ENCODE measurements around the gene PTH2R. TPM values are rescaled to one million over a fixed set of nuclear protein-coding genes. Genes with fewer than 3 reads are reported as not detected.

The PTH2R gene
- total and polyA plus RNA-seq, 2 of the 4 experiments (the other 2 are of a cell fraction): under 0.01 TPM; not detected in 1

DNA sequence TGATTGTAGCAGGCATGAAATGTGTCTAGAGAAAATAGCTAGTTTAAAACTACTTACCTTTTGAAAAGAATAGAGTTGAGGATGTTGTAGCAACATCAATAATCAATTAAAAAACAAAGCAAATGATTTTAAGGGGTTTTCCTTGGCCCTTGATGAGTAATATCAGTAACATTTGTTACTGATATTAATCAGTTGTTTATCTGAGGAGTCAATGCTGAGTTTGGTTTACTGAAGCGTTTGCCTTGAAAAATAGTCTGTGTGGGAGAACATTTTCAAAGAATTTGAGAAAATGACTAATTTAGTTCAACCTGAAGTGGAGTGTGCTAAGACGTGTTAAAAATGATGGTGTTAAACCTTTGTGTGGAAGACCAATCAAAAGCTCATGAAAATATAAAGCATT lies 9.3 kb downstream of the PTH2R start:
- H3K79me1 ChIP-seq (ENCODE audit: low read depth in 1 of 2, low read length in 2 of 2): no peaks in the 10 kb centered on the region
- H3K4me3 ChIP-seq (ENCODE audit: insufficient read depth, low read depth, low read length): no peak overlapping the region
- no peak overlapping the region for H4K8ac ChIP-seq (ENCODE audit: low read depth in 2 of 2, low read length in 2 of 2)
- H2AK5ac ChIP-seq (ENCODE audit: low read depth, low read length): no peak overlapping the region
- H3K56ac ChIP-seq (ENCODE audit: extremely low read depth, insufficient read depth, low read length): no peak overlapping the region
- H4K20me1 ChIP-seq (ENCODE audit: insufficient read depth, low read length): no peaks in the 10 kb centered on the region
- no peak overlapping the region for H3K14ac ChIP-seq (replicated peaks; ENCODE audit: low read depth, low read length)
- H2BK15ac ChIP-seq (ENCODE audit: low read depth, low read length): no peak overlapping the region
- no peaks in the 10 kb centered on the region for H3K27me3 ChIP-seq (ENCODE audit: control insufficient read depth, insufficient read depth, low read length)
- H3K4me1 ChIP-seq (ENCODE audit: control insufficient read depth, insufficient read depth, low read length): no peaks in the 10 kb centered on the region
- no peak overlapping the region for H2BK5ac ChIP-seq (ENCODE audit: low read depth, low read length, poor library complexity, severe bottlenecking)
- no peak for TF ChIP-seq POLR2A (IDR thresholded peaks at IDR 0.05; ENCODE audit: low read depth, low read length)
- TF ChIP-seq FOS (IDR thresholded peaks at IDR 0.05; ENCODE audit: low read depth, low read length): no peak
- no peak for TF ChIP-seq RFX5 (IDR thresholded peaks at IDR 0.05; ENCODE audit: low read depth, low read length)
- TF ChIP-seq SMC3 (IDR thresholded peaks at IDR 0.05; ENCODE audit: low read depth, low read length): no peak
- no peak for TF ChIP-seq RCOR1 (IDR thresholded peaks at IDR 0.05; ENCODE audit: insufficient replicate concordance, low read length)
- no peak for TF ChIP-seq CEBPB (IDR thresholded peaks at IDR 0.05; ENCODE audit: low read depth, low read length)
- no peak for TF ChIP-seq CTCF (conservative IDR thresholded peaks at IDR 0.05; ENCODE audit: low read depth, low read length)
- TF ChIP-seq MAFK (IDR thresholded peaks at IDR 0.05; ENCODE audit: low read depth, low read length): no peak
- TF ChIP-seq MAZ (IDR thresholded peaks at IDR 0.05; ENCODE audit: borderline replicate concordance, low read depth, low read length): no peak
- no peak for TF ChIP-seq RAD21 (IDR thresholded peaks at IDR 0.05; ENCODE audit: low read length)
- TF ChIP-seq MXI1 (IDR thresholded peaks at IDR 0.05; ENCODE audit: borderline replicate concordance, low read depth, low read length): no peak
- no peak overlapping the region for H3K27ac ChIP-seq (ENCODE audit: insufficient read depth, low read length)
- no TSS peak for BruUV-seq (replicated peaks)
- no peak overlapping the region for H4K91ac ChIP-seq (ENCODE audit: insufficient read depth, low read depth, low read length)
- DNase-seq (no peak), ATAC-seq (ENCODE audit: low read depth) (no peak)
- H3K4me2 ChIP-seq (ENCODE audit: low read depth, low read length): no peak overlapping the region
- no CpG with 5 or more reads among the region's 2 CpGs for WGBS, 2 experiments (ENCODE audit: extremely low coverage in 2 of 2, insufficient read length in 1 of 2)
- H2BK20ac ChIP-seq (ENCODE audit: low read depth, low read length): no peak overlapping the region
- H3K36me3 ChIP-seq (ENCODE audit: control insufficient read depth, insufficient read depth, low read length): no peaks in the 10 kb centered on the region
- dilution Hi-C loops (cut with HindIII; ENCODE audit: low sequenced_read_pairs, unreplicated experiment) (no loop called here), in situ Hi-C loops (cut with MboI; ENCODE audit: low sequenced_read_pairs) (loop anchor here (25.0 kb wide), 1 partner anchor 896 kb away; no protein-coding TSS in a partner anchor), intact Hi-C loops (cut with micrococcal nuclease) (no loop called here)
- H2BK120ac ChIP-seq (ENCODE audit: low read depth, low read length): no peak overlapping the region
- no peak overlapping the region for H2AFZ ChIP-seq (replicated peaks; ENCODE audit: low read length, poor library complexity)
- H3K9ac ChIP-seq (ENCODE audit: low read depth, low read length): no peak overlapping the region
- H3K4ac ChIP-seq (ENCODE audit: low read depth, low read length): no peak overlapping the region
- no peak overlapping the region for H3K18ac ChIP-seq (ENCODE audit: low read depth, low read length)
- no peak overlapping the region for H4K5ac ChIP-seq (ENCODE audit: low read depth, low read length)
- H3K9me1 ChIP-seq (ENCODE audit: insufficient read depth, low read length): no peaks in the 10 kb centered on the region
- H3K23ac ChIP-seq (ENCODE audit: low read depth, low read length): no peak overlapping the region
- no peak overlapping the region for H2AK9ac ChIP-seq (replicated peaks; ENCODE audit: low read depth, low read length, poor library complexity)
- POLR2A ChIA-PET (ENCODE audit: unreplicated experiment): interaction anchor here (0.6 kb wide), 1 partner anchor 1164 kb away, joined by 8 read pairs; no protein-coding TSS in a partner anchor
- no peaks in the 10 kb centered on the region for H3K9me3 ChIP-seq (ENCODE audit: control insufficient read depth, insufficient read depth, low read length)
- CTCF ChIA-PET: no interaction called here

Data from IMR-90 (cell line).